Esophagus squamous epithelium (tissue), 4 donors: ENCODE results near the gene PKN1.

Experiments
- CTCF ChIP-seq, 6 experiments: fragments of 450-650 bp in 4 of 6; fragments of 200-600 bp in 2 of 6; sonication (generic) in 2 of 6; IDR thresholded peaks; one replicate each; pipeline ENCODE4 v1.5.1; 2016 to 2019; ENCODE audit warnings: antibody characterized with exemption in 6 of 6, mild to moderate bottlenecking in 4 of 6, moderate library complexity in 4 of 6
- POLR2A ChIP-seq, 4 donors: fragments of 450-650 bp; IDR thresholded peaks; one replicate each; pipeline ENCODE4 v1.6.1; 2017; ENCODE audit warnings: antibody characterized with exemption in 4 of 4, mild to moderate bottlenecking in 4 of 4, moderate library complexity in 3 of 4

- TF ChIP-seq CTCF (IDR thresholded peaks at IDR 0.05) = no peak
- no peak for TF ChIP-seq POLR2A (IDR thresholded peaks at IDR 0.05)
Observed at GRCh38 chr19:14470031-14470876, 37.1 kb downstream of the PKN1 start.
